ENCODE data around the gene FCER1G.

The FCER1G gene

DNA sequence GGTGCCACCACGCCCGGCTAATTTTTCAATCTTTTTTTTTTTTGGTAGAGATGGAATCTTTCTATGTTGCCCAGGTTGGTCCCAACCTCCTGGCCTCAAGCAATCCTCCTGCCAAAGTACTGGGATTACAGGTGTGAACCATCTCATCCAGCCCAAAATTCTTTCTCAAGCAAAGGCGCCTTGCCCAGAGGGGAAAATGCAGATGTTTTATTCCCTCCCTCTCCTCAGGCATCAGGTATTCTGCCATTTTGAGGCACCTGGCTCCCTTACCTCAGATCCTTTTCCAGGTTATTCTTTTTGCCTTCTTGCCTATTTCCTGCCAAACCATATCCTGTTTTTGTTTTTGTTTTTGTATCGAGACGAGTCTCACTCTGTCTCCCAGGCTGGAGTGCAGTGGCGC, 26.7 kb upstream of the FCER1G start:
- DNase-seq (ENCODE audit: low spot score): no peak

DNA sequence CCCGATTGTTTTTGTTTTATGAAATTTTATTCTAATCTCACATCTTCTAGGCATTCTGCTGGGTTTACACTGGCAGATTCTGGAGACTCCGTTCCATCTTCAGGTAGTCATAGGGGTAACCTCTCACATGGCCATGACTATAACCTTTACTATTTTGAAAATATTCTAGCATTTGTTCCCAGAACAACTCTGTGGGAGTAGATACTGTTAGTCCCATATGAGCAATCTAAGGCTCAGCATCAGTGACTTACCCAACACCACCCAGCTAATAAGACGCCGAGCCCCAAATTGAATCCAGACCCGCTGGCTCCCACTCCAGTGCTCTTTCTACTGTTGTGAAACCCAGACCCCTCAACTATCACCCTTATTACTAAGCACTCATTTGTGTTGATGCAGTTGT, 26.1 kb upstream of the FCER1G start:
- DNase-seq (ENCODE audit: low spot score): no peak

DNA sequence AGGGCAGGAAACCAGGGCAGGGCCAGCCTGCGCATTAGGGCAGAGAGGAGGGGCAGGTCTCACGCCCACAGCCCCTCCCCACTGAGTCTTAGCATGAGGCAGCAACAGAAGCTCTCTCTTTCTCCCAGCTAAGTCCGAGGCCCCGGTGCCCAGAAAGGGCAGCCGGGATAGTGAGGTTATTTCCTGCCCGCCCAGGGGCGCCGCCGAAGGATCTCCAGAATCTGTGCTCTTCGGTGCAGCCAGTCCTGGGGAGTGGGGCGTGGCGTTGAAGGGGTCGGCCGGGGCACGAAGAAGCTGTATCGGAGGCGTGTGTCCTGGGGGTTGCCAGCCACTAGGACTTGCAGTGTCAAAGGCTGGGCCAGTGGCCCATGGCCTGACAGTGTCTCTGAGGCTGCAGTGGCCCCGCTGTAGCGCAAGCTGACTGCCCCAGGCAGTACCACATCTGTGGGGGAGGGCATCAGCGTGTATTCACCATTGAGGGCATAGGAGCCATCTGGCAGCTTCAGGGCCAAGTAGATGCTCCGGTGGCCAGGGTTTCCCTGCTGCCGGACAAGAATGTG, 24.1 kb upstream of the FCER1G start:
- DNase-seq (ENCODE audit: low spot score): no peak

DNA sequence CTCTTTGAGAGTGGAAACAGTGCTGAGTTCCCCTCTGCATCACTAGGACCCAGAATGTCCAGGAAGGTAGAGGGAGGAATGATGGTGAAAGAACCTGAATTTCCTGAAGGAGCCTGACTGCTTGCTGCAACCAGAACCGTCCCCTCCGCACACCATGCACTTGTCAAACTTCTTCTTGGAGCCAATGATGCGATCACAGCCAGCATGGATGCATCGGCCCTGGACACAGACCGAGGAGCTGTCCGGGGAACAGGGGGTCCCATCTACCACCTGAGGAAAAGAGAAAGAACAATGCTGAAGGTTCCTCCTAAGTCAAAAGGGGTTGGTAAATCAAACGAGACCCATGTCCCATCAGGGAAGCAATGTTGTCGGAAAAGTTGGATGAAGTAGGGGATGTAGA, 23.1 kb upstream of the FCER1G start:
- DNase-seq (ENCODE audit: low spot score): no peak

DNA sequence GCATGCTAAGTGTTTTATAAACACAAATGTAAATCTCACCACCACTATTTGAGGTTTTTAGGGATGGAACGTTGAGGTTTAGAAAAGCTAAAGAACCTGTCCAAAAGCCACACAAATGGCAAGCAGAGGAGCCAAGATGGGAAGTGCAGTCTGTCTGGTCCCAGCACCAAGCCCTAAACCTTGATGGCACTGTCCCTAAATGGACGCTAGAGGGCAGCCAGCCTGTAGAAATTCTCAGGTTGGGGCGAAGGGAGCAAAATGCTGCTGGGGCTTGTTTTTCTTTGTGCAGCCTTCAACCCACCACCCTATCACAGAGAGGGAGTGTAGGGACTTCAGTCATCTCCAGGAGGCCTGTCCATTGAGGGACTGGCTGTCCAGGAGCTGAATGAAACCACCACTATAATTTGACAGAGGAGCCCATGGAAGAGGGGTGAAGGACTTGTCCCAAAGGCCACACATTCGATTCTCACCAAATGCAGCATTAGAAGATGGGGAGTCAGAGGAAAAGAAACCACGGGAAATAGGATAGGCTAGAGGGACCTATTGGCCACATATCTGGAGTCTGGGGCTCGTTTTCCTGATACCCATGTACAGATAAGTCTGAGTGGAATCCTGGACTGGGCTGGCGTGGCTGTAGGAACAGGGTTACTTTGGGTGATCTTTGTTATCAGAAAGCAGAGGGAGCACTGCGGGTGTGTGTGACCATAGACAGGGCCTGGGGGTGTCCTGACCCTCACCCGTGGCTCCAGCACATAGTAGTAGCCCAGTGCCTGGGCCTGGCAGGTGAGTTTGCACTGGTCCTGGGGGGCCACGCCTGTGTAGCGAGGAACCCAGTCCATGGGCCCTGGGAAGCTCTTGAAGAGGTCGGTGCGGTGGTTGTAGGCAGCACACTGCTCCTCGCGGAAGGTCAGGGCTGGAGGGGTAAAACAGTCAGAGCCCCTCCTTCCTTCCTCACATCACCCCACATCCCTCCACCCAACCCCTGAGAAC, 22.3 kb upstream of the FCER1G start:
- DNase-seq (ENCODE audit: low spot score): peak; percentile 83

DNA sequence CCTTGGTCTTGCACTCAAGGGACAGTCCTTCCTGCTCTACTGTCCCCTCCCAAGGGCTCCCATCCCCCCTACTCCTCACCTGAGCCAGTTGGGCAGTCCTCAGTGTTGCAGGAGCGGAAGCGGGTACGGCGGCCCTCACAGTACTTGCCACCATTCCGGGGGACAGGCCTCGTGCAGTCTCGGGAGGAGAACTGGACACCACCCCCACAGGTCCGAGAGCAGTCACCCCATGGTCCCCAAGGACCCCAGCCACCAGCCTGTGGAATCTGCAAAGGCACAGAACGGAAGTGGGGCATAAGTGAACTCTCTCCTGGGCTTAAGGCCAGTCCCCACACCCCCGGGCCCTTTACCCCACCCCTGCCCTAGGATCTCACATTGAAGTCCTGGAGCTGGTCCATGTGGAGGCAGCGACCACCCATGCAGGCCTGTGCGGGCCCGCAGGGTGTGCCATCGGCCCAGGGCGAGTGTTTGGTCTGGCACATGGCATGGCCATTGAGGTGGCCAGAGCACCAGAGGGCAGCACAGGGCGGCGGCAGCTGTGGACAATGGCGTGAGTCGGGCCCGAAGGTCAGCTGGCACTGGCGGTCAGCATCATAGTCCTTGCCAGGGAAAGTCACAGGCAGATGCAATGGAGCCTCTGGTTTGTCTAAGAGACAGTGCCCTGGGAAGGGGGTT, 21.4 kb upstream of the FCER1G start:
- DNase-seq (ENCODE audit: low spot score): no peak

DNA sequence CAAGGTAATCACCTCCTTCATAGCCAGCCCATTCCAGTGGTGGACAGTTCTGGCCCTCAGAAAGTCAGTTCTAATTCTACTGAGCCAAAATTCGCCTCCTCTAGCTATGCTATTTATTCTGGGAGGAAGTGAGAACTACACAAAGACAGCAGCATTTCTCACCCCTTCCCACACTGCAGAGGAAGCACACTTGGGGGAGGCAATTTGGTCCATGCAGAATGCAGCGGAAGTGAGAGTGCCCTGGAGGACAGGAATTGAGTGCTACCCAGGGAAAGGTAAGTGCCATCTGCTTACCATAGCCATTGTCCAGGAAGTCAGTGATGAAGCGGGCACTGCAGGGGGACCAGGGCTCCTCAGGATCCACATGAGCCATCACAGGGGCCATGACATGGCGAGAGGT, 19.9 kb upstream of the FCER1G start:
- DNase-seq (ENCODE audit: low spot score): no peak

DNA sequence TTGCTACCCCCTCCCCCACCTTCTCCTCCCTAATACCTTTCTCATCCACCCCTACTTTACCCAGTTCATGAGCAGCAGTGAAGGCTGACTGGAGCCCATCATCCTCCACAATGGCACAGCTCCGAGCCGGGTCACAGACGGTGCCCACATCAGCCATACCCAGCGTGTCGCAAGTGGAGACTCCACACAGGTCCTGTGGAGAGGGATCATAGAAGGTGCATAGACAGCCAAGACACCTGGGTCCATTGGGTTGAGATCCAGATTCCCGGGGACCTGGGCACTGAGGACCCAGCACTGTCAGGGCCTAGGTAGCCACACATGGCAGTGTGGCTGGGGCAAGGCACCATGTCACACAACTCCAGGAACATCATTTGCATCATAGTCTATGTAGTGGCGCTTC, 19.0 kb upstream of the FCER1G start:
- no peak for DNase-seq (ENCODE audit: low spot score)

DNA sequence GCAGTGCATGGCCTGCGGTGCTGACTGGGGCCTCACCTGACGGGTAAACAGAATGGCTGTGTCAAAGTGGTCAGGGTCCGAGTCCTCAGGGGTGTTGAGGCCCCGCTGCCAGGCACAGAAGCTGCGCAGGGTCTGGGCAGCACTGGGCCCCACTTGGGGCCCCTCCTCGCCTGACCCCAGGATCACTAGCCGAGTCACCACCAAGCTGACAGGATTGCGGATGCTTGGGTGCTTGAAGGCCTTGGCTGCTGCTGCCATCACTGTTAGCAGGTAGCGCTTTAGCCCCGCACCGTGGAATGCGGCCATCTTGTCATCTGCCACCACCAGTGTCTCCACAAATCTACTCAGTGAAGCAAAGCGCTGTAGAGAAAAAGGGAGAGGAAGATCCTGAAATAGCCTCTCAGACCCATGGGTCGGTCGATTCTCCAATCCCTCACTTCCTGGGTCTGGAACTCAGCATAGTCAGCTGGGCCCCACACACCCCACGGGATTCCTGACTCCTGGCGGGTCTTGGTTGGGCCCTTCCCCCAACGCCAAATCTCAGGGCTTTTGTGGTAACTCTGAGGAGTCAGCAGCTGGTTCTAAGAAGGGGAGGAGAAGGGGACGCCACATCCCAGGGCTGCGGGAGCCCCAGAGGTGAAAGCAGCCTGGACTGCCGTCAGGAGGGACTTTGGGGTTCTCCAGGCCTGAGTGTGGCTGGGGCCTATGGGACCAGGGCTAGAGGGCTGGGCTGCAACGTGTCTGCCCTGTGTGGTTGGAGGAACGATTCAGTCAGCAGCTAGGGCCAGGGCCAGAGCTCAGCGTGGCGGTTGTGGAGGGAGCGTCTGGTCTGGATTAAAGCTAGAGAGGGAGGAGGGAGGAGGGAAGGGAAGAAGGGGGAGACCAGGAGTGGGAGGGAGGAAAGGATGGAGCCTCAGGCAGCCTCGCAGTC, 18.3 kb upstream of the FCER1G start:
- DNase-seq (ENCODE audit: low spot score): no peak

DNA sequence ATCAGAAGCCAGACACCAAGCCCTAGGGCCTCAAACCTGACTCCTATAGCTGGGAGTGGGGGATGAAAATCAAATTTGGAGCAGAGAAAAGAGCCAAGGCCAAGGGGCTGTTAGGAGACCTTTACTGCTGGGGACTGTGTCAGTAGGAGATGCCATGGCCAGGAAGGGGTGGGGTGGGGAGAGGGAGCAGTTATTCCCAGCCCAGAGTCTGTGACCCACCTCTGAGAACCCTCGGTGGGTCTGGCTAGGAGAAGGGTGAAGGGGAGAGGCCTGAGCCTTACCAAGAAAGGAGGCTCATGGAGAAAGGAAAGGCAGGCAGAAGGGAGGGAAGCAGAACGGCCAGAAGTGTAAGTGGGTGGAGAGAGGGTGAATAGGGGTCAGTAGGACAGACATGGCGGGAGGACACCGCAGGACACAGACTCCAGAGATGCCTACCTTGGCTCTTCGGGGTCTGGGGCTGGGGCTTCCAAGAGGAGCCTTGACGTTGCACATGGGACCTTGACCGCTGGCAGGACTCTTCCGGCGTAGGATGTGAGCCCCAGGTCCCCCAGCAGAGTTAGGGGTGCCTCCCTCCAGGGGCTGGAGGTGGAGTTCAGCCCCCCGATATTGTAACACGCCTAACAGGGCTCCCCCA, 17.4 kb upstream of the FCER1G start:
- no peak for DNase-seq (ENCODE audit: low spot score)

DNA sequence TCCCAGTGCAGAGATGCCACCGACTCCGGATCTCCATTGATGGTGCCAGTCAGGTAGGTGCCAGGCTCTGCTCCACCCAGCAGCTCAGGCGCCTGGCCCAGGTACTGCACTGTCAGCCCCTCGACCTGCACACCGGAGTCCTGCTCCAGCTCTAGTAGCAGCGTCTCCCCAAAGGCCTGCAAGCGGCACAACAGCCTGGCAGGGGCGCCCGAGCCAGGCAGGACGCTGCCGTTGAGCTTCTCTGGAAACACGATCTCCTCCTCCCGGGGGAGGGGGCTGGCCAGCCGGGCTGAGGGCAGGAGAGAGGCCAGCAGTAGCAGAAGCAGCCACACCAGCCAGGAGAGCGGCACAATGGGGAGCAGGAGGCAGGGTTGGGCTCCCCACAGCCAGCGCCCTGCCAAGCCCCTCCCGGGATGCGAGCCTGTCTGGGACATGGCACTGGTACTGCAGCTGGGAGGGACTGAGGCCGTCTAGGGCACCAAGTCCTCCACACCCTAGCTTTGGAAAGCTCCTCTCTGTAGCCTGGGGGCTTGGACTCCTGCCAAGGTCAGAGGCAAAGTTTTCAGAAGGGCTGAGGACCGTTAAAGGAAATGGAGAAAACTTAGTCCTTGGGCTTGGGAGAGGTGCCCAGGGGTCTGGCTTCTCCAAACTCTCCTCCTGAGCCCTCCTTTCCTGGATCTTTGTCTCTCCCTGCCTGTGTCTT, 16.8 kb upstream of the FCER1G start:
- DNase-seq (ENCODE audit: low spot score): no peak

DNA sequence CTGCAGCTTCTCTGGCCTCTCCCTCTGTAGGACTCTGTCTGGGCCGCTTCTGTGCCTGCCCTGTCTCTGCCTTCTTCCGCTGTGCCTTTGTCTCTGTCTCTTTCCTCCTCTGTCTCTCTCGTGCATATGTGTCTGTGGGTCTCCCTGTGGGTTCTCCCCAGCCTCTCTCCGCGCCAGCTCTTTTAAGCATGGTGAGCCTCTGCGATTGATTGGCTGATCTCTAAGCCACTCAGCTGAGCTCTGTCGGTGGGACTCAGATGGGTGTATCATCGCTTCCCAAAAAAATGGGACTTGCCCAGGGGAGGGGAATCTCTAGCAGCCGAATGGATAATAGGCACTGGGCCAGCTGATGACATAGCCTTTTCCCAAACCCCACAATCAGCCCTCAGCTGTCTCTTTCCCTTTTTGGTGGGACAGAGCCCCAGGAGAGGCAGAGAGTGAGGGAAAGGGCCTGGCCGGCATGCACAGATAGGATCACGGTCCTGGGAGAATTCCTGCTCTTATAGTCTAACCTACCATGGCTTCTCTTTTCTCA, 16.1 kb upstream of the FCER1G start, which contains the start of gene ADAMTS4:
TSS of gene ADAMTS4 (minus strand) at position 158 of the 535 bp plus-strand sequence. CDS start 427 bp downstream, outside the sequence.
- no peak for DNase-seq (ENCODE audit: low spot score)

DNA sequence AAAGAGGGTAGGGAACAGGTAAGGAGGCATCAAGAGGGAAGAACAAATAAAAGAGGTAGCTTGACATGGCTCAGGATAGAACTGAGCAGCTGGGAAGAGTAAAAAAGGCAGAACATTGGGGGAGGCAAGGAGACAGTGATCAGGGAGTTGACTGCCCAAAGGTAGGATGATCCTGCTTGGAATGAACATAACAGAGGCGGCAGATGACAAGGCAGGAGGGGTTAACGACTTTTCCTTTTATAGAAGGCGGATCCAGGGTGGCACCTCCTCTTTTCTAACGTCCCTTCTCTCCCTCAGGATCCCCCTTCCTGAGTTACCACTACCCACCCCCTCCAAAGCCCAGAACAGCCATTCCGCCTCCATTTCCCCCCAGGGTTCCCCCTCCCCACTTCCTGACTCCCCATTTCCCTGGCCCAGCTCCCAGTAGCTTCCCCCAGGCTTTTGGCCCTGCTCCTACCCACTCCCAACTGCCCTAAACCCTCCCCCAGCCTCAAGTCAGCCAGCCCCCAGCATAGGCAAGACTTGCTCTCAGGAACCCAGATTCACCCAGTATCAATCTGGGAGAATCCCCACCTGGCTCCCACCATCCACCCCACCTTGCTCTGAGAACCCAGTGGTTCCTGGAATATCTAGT, 15.5 kb upstream of the FCER1G start:
- DNase-seq (ENCODE audit: low spot score): no peak

DNA sequence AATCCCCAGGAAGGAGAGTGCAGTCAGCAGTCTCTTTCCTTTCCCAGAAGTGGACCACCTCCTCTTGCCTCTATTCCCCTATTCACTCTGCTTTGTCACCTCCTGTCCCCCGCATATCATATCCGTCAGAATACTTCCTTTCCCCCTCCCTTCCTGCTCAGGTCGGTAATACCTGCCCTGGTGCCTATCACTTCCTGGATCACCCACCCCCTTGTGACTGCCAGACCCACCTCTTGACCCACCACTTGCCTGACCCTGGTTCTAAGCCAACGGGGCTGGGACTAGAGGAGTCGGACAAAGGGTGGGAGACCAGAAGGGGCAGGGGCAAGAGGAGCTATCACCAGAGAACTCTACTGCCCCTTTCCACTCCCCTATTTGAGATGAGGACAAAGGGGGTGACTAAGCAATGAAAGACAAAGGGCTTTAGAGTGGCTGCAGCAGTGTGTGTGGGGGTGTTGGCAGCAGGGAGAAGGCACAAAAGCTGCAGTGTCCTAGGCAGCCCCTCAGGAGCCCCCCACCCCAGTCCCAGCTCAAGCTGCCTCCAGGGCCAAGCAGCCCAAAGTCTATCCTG, 14.6 kb upstream of the FCER1G start:
- DNase-seq (ENCODE audit: low spot score): no peak

DNA sequence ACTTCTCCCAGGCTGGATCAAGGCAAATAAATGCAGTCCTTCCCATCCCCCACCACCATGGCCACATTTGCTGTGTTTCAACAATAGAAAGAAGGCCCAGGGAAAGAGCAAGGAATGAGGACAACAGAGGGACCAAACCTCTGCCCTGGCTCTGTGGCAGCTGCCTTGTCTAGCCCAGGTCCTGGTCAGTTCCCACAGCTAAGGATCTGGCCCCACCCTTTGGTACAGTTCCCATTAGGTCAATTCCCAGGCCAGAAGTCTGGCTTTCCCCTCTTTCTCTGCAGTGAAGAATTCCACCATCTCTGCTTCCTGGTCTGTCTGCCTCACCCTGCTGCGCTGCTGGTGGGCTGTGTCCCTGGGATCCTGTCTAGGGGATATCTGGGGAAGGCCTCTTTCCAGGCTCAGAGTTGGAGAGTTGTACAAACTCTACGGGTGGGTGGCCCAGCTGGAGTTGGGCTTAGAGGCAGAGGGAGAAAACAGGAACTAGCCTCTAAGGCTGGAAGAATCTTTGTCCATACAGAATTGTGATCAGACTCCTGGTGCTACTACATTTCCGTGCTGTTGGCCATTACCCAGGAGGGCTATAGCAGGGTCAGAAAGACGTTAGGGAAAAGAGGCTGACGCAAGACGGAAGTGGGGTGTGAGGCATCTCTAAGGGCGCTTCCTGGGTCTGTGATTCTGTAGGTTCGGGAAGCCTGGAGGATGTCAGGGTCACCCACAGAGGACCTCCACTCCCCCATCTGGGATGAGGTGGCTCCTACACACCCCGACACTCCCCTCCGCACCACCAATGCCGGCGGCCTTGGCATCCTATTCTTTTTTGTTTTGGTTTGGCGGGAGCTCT, 13.9 kb upstream of the FCER1G start:
- DNase-seq (ENCODE audit: low spot score): no peak

DNA sequence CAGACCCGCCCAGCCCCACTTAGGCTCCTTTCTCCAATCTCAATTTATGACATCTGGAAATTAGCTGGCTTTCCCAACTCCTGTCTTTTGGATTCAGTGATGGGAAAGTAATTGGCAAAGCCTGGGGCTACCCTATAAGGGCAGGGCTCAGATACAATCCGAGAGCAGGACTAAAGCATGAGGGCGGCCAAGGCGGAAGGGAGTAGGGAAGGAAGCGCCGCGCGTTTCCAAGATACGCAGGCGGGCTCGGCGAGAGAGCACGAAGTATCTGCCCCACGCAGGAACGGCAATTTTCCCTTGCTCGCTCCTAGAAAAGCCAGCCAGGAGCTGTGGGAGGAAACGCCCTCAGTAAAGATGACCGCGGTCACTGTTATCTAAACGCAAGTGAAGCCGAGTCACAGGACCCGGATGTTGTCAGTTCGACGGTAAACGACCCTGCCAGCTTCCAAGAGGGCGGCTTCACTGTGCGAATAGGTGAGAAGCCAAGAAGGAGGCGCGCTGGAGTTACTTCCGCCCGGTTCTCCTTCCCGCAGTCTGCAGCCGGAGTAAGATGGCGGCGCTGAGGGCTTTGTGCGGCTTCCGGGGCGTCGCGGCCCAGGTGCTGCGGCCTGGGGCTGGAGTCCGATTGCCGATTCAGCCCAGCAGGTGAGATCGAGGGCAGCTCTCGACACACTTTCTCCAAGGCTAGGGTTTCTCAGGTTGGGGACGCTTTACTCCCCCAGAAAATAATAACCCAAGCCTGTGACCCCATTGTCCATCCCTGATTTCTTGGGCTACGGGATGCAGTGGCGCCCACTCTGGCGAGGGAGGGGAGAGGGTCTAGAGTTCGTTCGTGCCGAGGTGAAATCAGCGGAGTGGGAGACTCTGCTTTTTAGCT, 13.0 kb upstream of the FCER1G start, which contains the start of gene NDUFS2:
TSS of gene NDUFS2 (plus strand) at position 532 of the 877 bp plus-strand sequence. CDS start at position 551, 19 bp downstream.
- peak; percentile 93 for DNase-seq (ENCODE audit: low spot score)

DNA sequence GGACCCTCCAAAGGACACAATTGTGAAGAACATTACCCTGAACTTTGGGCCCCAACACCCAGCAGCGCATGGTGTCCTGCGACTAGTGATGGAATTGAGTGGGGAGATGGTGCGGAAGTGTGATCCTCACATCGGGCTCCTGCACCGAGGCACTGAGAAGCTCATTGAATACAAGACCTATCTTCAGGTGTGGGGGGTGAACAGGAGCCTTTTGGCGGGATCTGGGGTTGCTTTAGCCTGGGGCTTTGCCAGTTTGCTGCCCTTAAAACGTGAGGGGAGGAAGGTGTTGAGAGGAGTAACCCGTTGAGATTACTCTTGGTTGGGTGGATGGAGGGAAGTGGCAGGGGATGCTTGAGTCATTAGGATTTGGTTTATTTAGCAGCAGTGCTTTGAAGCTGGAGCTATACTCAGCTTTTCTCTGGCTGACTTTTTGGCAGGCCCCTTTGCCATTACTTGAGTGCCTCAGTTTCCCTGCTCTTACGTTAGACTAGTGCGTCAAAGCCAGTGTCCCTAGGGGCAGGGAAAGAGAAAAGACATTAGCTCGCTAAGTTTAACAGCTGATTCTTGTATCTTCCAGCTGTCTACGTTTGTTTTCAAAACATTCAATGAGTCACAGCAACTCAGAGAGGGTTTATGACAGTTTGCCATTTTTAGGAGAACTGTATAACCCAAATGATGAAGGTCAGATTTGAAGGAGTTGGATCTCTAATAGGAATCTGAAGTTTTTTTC, 8.5 kb upstream of the FCER1G start:
- no peak for DNase-seq (ENCODE audit: low spot score)
